Endothelial cell (in vitro differentiated cells): ENCODE measurements around the gene ENAH. TPM values are rescaled to one million over a fixed set of nuclear protein-coding genes. Genes with fewer than 3 reads are reported as not detected.

Experiments used
- DNase-seq: peaks from one replicate; pipeline ENCODE4 v3.0.0; 2021; ENCODE audit warnings: low spot score
- H3K27ac Mint-ChIP-seq: one replicate; pipeline ENCODE4 v1.8.0; 2021; ENCODE audit warnings: mixed read lengths, inconsistent platforms; ENCODE audit not compliant: unreplicated experiment
- H3K27me3 Mint-ChIP-seq: one replicate; pipeline ENCODE4 v1.8.0; 2021; ENCODE audit warnings: mild to moderate bottlenecking, moderate library complexity, mixed read lengths, inconsistent platforms; ENCODE audit not compliant: unreplicated experiment
- H3K36me3 Mint-ChIP-seq: one replicate; pipeline ENCODE4 v1.8.0; 2021; ENCODE audit warnings: mild to moderate bottlenecking, low read depth, mixed read lengths, inconsistent platforms; ENCODE audit not compliant: unreplicated experiment
- H3K4me1 Mint-ChIP-seq: one replicate; pipeline ENCODE4 v1.8.0; 2021; ENCODE audit warnings: mild to moderate bottlenecking, mixed read lengths, inconsistent platforms; ENCODE audit not compliant: unreplicated experiment
- H3K4me3 Mint-ChIP-seq: one replicate; pipeline ENCODE4 v1.8.0; 2021; ENCODE audit warnings: mild to moderate bottlenecking, mixed read lengths, inconsistent platforms; ENCODE audit not compliant: unreplicated experiment
- H3K9me3 Mint-ChIP-seq: one replicate; pipeline ENCODE4 v1.8.0; 2021; ENCODE audit warnings: mixed read lengths, inconsistent platforms; ENCODE audit not compliant: unreplicated experiment
- total RNA-seq: library from RNA; stranded (reverse); fragmentation: NEBNext Ultra II Directional; extraction: Animal tissue kit (Norgen Biotek cat#: 25700); gene quantifications from one replicate; pipeline ENCODE4 v1.2.1, GENCODE V29; 2021; ENCODE audit not compliant: unreplicated experiment
- TF ChIP-seq, protein P1 (sequence below): fragments of 200-600 bp; sonication (generic); IDR thresholded peaks from one replicate; pipeline ENCODE4 v1.5.0; 2021; ENCODE audit warnings: antibody characterized with exemption; ENCODE audit not compliant: unreplicated experiment

Gene ENAH
- total RNA-seq, 1 donor from 2014 or later, result 82.9 TPM

DNA sequence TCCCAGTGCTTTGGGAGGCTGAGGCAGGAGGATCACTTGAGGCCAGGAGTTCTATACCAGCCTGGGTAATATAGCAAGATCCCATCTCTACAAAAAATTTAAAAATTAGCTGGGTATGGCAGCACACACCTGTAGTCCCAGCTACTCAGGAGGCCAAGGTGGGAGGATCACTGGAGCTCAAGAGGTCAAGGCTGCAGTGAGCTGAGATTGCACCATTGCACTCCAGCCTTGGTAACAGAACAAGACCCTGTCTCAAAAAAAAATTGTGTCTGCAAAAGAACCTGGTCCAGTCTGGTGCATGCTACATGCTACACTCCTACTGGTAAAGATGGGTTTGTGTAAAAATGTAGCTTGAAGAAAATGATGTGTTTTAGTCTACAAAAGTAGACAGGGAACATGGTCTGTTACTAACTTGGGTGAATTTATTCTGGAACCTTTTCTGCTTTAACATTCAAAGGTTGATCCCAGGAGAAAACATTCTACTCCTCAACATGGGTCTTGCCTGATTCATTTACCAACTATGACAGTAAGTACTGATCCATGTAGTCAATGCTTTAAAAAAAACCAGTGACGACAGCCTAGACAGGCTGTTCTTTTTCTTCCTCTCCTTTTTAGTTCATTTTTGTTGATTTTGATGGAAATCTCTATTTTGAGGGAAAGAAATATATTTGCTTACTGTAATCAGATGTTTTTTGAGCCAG, 32.7 kb upstream of the ENAH start:
- H3K27me3 Mint-ChIP-seq, result peaks cover 3% of the 10 kb centered on the region
- no peaks in the 10 kb centered on the region for H3K4me1 Mint-ChIP-seq
- DNase-seq, result no peak
- no peaks in the 10 kb centered on the region for H3K36me3 Mint-ChIP-seq
- TF ChIP-seq, protein P1, sequence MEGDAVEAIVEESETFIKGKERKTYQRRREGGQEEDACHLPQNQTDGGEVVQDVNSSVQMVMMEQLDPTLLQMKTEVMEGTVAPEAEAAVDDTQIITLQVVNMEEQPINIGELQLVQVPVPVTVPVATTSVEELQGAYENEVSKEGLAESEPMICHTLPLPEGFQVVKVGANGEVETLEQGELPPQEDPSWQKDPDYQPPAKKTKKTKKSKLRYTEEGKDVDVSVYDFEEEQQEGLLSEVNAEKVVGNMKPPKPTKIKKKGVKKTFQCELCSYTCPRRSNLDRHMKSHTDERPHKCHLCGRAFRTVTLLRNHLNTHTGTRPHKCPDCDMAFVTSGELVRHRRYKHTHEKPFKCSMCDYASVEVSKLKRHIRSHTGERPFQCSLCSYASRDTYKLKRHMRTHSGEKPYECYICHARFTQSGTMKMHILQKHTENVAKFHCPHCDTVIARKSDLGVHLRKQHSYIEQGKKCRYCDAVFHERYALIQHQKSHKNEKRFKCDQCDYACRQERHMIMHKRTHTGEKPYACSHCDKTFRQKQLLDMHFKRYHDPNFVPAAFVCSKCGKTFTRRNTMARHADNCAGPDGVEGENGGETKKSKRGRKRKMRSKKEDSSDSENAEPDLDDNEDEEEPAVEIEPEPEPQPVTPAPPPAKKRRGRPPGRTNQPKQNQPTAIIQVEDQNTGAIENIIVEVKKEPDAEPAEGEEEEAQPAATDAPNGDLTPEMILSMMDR, result no peak
- H3K27ac Mint-ChIP-seq, result no peak overlapping the region
- no peak overlapping the region for H3K4me3 Mint-ChIP-seq
- no peaks in the 10 kb centered on the region for H3K9me3 Mint-ChIP-seq

DNA sequence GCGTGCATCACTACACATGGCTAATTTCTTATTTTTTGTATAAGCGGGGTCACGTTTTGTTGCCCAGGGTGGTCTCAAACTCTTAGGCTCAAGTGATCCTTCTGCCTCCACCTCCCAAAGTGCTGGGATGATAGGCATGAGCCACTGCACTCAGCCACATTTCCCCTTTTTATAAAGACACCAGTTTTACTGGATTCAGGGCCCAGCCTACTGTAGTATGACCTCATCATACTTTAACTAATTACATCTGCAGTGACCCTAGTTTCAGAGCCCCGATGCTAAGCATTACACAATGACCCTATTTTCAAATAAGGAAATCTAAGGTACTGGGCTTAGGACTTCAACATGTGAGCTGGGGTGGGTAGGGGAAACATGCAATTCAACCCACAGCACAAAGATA, 31.8 kb upstream of the ENAH start:
- no peak overlapping the region for H3K4me3 Mint-ChIP-seq
- no peaks in the 10 kb centered on the region for H3K36me3 Mint-ChIP-seq
- H3K27ac Mint-ChIP-seq, result no peak overlapping the region
- TF ChIP-seq, protein P1, result no peak
- no peaks in the 10 kb centered on the region for H3K9me3 Mint-ChIP-seq
- no peak for DNase-seq
- H3K27me3 Mint-ChIP-seq, result peaks cover 3% of the 10 kb centered on the region
- no peaks in the 10 kb centered on the region for H3K4me1 Mint-ChIP-seq

DNA sequence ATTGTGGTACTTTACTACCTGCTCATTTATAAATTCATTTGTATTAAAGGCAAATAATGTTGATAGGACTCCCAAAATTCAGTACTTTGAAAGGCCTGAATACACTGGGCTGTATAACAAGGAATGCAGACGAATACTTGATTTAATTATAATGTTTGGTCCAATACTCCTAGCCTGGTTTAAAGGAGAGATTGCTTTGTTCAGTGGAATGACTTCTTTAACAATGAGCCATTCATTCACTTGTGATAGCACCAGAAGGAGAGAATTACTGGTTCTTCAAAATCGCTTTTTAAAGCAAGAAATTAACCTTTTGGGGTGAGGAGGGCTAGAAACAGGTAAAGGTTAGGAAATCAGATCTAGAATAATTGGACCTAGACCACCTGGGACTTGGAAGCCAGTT, 28.3 kb upstream of the ENAH start:
- Mint-ChIP-seq H3K27ac (no peak overlapping the region), H3K27me3 (peaks cover 3% of the 10 kb centered on the region), H3K4me1 (no peaks in the 10 kb centered on the region), H3K4me3 (no peak overlapping the region), H3K36me3 (no peaks in the 10 kb centered on the region), H3K9me3 (no peaks in the 10 kb centered on the region)
- TF ChIP-seq, protein P1, result no peak
- DNase-seq, result no peak

DNA sequence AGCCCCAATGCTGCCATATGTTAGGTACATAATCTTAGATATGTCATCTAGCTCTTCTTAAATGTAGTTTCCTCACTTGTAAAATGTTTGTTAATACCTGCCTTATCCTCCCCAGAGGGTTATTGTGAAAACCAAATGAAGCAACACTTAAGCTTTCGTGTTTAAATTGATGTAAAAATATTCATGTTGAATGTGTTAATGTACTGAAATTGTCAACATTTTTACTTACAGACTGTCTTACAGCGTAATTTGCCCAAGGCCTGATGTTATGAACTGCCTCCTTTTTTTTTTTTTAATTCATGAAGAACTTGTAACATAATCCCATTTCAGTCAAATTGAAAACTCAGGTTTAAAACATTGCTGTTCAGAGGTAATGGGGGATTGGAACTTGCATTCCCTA, 25.6 kb upstream of the ENAH start:
- TF ChIP-seq, protein P1, result no peak
- Mint-ChIP-seq H3K4me1 (no peaks in the 10 kb centered on the region), H3K9me3 (no peaks in the 10 kb centered on the region), H3K36me3 (no peaks in the 10 kb centered on the region), H3K4me3 (no peak overlapping the region), H3K27ac (no peak overlapping the region), H3K27me3 (no peaks in the 10 kb centered on the region)
- DNase-seq, result no peak

DNA sequence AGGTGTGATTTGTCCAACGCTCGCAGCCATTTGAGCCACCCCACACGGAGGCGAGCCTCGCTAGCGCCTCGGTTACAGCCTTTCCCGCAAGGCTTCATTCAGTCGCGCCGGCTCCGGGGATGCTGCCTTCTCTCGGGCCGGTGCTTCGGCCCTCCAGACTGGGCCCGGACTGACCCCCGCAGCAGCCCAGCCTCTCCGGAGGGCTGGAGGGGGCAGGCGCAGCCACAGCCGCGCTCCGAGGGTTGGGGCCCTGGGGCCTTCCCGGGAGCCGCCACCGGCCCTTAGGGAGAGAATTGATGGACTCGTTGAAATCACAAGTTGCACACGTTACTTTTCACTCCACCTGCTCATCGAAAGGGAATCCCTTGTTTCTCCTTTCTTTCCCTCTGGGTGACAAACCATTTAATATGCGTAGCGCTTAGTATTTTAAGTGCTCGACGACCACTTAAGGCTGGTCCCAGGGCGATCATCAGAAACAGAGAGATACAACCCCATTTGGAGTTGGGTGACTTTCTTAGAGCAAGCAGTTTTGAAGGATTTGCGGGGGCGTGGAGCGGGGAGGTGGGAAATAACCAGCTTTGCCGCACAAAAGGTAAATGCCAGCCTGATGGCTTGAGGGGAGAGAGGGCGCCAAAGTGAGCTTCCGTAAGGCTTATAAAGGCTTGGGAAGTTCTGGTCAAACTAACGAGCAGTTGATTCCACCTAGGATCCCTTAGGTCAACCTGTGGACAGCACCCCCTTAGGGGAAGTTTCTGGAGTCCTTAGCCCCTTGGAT, 24.6 kb upstream of the ENAH start:
- H3K36me3 Mint-ChIP-seq, result no peaks in the 10 kb centered on the region
- peak; percentile 36 for DNase-seq
- TF ChIP-seq, protein P1, result no peak
- no peaks in the 10 kb centered on the region for H3K9me3 Mint-ChIP-seq
- no peaks in the 10 kb centered on the region for H3K4me1 Mint-ChIP-seq
- no peak overlapping the region for H3K4me3 Mint-ChIP-seq
- no peak overlapping the region for H3K27ac Mint-ChIP-seq
- H3K27me3 Mint-ChIP-seq, result no peaks in the 10 kb centered on the region
